GM03348 (cell line): Measurements from ENCODE around the gene AIG1.
"Not testable (repeated sequence)": the region's sequence is repeated elsewhere in the genome, so short reads cannot be mapped to it uniquely, and the experiment has no call there.

Experiments
- DNase-seq: peaks from one replicate; pipeline ENCODE4 v3.0.0; 2012; ENCODE audit warnings: low spot score

Gene AIG1, protein sequence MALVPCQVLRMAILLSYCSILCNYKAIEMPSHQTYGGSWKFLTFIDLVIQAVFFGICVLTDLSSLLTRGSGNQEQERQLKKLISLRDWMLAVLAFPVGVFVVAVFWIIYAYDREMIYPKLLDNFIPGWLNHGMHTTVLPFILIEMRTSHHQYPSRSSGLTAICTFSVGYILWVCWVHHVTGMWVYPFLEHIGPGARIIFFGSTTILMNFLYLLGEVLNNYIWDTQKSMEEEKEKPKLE

GRCh38 chr6:143060806-143061596 lies at the start of gene AIG1:
Gene AIG1, plus strand, starts transcription at chr6:143060889. Its CDS starts 37 bp downstream, at chr6:143060926.
- DNase-seq: no peak

GRCh38 chr6:143014764-143015163 lies 45.9 kb upstream of the AIG1 start:
- DNase-seq: no peak

GRCh38 chr6:143015300-143015706 lies 45.4 kb upstream of the AIG1 start:
- no peak for DNase-seq

DNA sequence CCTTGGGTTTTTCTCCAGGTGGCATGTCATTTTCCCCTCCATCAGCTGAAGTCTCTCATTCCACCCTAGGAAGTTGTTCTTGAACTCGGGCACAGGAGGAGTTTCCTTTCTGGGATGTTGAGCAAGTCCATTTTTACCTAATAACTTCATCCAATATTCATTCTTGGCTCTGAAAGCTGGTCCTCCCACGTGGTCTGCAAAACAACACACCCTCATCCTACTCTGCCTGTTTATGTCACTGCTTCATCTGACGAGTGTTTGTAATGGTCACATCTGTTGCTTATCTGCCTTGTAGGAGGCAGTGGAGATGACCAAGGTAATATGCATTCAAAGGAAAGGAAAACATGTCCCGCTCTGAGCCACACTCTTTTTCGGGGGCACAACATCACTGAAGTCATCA lies 41.7 kb upstream of the AIG1 start:
- DNase-seq: peak; percentile 32

GRCh38 chr6:143020862-143021261 lies 39.8 kb upstream of the AIG1 start:
- not testable (repeated sequence) for DNase-seq

DNA sequence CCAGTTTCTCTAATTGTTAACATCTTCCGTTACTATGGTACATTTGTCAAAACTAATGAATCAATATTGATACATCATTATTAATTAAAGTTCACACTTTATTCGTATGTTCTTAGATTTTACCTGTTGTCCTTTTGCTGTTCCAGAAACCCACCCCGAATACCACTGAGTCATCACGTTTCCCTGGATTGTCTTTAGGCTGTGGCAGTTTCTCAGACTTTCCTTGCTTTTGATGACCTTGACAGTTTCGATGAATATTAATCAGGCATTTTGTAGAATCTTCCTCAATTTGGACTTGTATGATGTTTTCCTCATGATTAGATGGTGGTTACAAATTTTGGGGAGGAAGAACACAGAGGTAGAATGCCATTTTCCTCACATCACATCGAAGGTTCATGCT lies 39.1 kb upstream of the AIG1 start:
- DNase-seq: no peak

DNA sequence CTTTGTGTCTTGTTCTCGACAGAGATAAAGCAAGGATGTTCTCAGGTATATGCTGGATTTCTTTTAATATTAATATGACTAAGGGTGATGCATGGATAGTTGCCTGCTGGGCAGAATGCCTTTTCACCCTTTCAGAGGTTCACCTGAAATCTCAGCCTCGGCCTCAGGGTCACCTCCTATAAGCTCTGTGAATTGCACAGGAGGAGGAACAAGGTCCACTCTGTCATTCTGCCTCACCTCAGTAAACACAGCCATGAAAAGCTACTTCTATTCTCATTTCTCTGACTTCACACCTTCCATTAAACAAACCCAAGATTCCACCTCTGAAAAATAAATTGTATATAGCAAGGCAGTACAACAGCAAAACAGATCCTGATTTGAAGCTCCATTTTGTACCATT lies 38.1 kb upstream of the AIG1 start:
- no peak for DNase-seq

DNA sequence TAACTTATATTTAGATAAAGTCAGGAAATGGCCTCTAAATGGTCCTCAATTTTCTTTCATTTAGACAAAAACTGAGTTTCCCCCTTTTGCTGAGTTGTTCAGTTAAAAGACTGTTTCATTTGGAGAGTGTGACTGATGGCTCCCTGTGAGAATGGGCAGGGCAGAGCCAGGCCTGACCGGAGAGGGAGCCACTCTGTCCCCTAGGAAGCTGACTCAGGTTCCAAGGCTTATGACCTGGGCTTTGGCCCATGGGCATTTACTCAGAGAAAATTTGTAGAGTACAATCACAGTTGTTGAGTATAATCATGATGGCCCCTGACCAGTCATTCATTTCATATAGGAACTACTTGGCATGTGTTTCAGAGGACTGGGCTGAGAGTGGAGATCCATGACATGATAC lies 37.0 kb upstream of the AIG1 start:
- DNase-seq: no peak

DNA sequence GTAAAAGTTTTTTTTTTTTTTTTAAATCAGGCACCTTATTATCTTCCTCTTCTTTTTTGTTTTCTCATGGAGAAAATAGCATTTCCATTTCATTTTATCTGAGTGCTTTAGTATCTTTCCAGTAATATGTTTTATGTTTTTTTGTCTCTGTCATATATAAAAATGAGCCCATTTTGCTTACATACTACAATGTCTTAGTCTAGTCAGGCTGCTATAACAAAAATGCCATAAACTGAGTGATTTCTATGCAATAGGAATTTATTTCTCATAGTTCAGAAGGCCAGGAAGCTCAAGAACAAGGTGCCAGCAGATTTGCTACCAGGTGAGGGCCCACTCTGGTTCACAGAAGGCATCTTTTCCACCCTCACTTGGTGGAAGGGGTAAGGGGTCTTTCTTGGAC lies 35.7 kb upstream of the AIG1 start:
- no peak for DNase-seq

- no peak for DNase-seq
Observed at GRCh38 chr6:143026696-143027449, 33.8 kb upstream of the AIG1 start.

GRCh38 chr6:143034689-143035334 lies 25.9 kb upstream of the AIG1 start:
- no peak for DNase-seq

GRCh38 chr6:143037470-143037869 lies 23.2 kb upstream of the AIG1 start:
- DNase-seq: no peak

DNA sequence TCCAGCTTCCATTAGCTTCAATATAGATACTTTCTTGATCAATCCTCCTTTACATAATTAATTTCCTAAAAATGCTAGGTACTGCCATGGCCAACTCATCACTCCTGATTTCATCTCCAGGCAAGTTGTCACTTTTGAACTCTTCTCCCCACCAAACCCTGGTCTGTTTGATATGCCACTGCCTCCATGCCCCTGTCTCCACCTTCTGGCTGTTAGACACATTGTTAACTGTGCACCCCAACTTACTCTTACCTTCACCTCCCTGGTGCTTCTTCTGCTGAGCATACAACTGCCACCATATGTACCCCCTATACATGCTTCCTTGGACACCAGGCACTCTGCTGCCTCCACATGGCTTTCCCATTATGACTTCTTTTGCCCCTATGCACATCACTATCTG lies 21.9 kb upstream of the AIG1 start:
- DNase-seq: no peak

- DNase-seq: no peak
Observed at GRCh38 chr6:143039548-143039947, 21.1 kb upstream of the AIG1 start.

- DNase-seq: no peak
Observed at GRCh38 chr6:143040018-143040417, 20.7 kb upstream of the AIG1 start.

- DNase-seq: not testable (repeated sequence)
Observed at GRCh38 chr6:143044345-143044744, 16.3 kb upstream of the AIG1 start.

DNA sequence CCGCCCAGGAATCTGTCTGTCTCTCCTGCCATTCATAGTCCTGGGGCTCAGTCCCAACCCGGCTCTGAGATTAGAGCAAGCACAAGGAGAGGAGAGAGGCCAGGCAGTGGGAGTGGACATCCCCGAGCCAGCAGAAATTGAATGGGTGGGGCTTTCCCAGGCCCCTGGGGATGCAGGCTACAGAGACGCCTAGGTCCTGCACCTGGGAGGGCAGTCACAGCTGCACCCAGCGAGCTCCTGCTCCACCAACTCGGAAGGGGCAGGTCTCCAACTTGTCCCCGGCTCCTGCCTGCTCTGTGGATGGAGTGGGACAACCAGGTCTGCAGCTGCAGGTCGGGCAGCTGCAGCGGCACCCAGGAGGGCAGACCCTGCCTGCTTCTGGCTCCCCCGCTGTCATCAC lies 11.1 kb upstream of the AIG1 start:
- DNase-seq: no peak

DNA sequence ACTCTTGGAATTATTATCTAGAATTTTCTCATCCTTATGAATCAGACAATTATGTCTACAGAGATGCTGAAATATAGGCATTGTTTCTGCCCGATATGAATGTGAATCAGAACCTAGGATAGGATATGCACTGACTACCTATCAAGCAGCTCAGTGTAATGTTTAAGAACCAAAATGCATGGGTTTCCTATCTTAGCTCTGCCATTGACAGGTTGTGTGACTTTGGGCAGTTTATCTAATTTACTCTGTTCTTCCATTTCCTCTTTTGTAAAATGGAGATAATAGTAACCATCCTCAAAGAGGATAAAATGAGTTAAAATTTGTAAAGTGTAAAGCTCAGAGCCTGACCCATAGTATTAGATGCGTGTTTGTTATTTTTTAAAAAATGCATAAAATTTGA lies 10.2 kb upstream of the AIG1 start:
- DNase-seq: no peak

GRCh38 chr6:143052282-143052681 lies 8.4 kb upstream of the AIG1 start:
- DNase-seq: no peak

DNA sequence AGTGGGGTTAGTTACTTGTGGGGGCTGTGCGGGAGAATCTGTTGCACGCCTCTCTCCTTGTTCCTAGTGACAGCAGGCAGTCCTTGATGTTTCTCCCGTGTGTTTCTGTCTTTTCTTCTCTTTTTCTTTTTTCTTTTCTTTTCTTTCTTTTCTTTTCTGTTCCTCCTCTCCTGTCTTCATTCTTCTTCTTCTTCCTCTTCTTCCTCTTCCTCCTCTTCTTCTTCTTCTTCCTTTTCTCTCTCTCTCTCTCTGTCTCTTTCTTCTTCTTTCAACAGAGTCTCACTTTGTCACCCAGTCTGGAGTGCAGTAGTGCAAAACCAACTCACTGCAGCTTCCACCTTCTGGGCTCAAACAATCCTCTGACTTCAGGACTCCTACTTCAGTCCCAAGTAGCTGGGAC lies 6.8 kb upstream of the AIG1 start:
- no peak for DNase-seq

DNA sequence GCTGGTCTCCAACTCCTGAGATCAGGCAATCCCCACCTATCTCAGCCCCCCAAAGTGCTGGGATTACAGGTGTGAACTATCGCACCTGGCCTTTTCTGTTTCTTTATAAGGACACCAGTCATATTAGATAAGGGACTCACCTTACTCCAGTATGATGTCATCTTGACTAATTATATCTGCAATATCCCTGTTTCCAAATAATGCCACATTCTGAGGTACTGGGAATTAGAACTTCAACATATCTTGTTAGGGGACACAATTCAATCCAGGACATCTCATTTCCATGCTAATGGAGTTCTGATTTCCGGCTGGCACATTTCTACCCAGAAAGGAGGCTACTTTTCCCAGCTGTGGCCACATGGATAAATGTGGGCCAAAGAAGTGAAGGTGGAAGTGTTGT lies 6.4 kb upstream of the AIG1 start:
- no peak for DNase-seq

- no peak for DNase-seq
Observed at GRCh38 chr6:143055213-143055612, 5.5 kb upstream of the AIG1 start.

GRCh38 chr6:143055891-143056290 lies 4.8 kb upstream of the AIG1 start:
- DNase-seq: no peak
